ES-I3 (cell line): ENCODE measurements around the gene SPAG16.

Source experiments
- H3K36me3 ChIP-seq: 2 replicates; pipeline ENCODE4 v1.6.1; 2013; ENCODE audit warnings: mild to moderate bottlenecking, low read length, control low read depth, moderate library complexity; ENCODE audit not compliant: insufficient read depth
- H3K4me1 ChIP-seq: 2 replicates; pipeline ENCODE4 v1.6.1; 2013; ENCODE audit warnings: mild to moderate bottlenecking, control low read depth, low read length; ENCODE audit not compliant: insufficient read depth
- H3K9ac ChIP-seq: 2 replicates; pipeline ENCODE4 v1.6.1; 2013; ENCODE audit warnings: low read depth, mild to moderate bottlenecking, low read length, moderate library complexity
- H3K9me3 ChIP-seq: 2 replicates; pipeline ENCODE4 v1.6.1; 2013; ENCODE audit warnings: mild to moderate bottlenecking, low read length, moderate library complexity; ENCODE audit not compliant: control insufficient read depth, insufficient read depth

The SPAG16 gene

GRCh38 chr2:214410128-214410775 is 1126.0 kb downstream of the SPAG16 start:
- H3K4me1 ChIP-seq = no peaks in the 10 kb centered on the region

GRCh38 chr2:214410918-214411554 is 1126.8 kb downstream of the SPAG16 start, which contains the start of gene VWC2L:
TSS of gene VWC2L (plus strand) at chr2:214411054. CDS start at chr2:214414194, 3,140 bp downstream.
- no peaks in the 10 kb centered on the region for H3K4me1 ChIP-seq
- H3K9ac ChIP-seq = no peak within 1 kb of the TSS
- H3K9me3 ChIP-seq = no peaks in the 10 kb centered on the region
- no peaks in the 10 kb centered on the region for H3K36me3 ChIP-seq

More at GRCh38 chr2:214410128-214410775, 1126.0 kb downstream of the SPAG16 start:
- no peaks in the 10 kb centered on the region for H3K9me3 ChIP-seq
- no peaks in the 10 kb centered on the region for H3K36me3 ChIP-seq
- no peak overlapping the region for H3K9ac ChIP-seq

GRCh38 chr2:214412679-214413078 is 1128.4 kb downstream of the SPAG16 start:
- no peaks in the 10 kb centered on the region for H3K9me3 ChIP-seq
- no peak overlapping the region for H3K9ac ChIP-seq
- H3K36me3 ChIP-seq = no peaks in the 10 kb centered on the region
- no peaks in the 10 kb centered on the region for H3K4me1 ChIP-seq

GRCh38 chr2:214436470-214436869 is 1152.2 kb downstream of the SPAG16 start:
- no peaks in the 10 kb centered on the region for H3K4me1 ChIP-seq
- H3K9ac ChIP-seq = no peak overlapping the region
- H3K36me3 ChIP-seq = no peaks in the 10 kb centered on the region
- H3K9me3 ChIP-seq = no peaks in the 10 kb centered on the region

GRCh38 chr2:214450118-214450894 is 1166.0 kb downstream of the SPAG16 start:
- Histone ChIP-seq H3K36me3 (no peaks in the 10 kb centered on the region), H3K9ac (no peak overlapping the region), H3K9me3 (no peaks in the 10 kb centered on the region), H3K4me1 (peaks cover 11% of the 10 kb centered on the region; the same call in 1 of the 2 replicates)

GRCh38 chr2:214451516-214452275 is 1167.4 kb downstream of the SPAG16 start:
- H3K9ac ChIP-seq = no peak overlapping the region
- no peaks in the 10 kb centered on the region for H3K9me3 ChIP-seq
- H3K36me3 ChIP-seq = no peaks in the 10 kb centered on the region
- peaks cover 11% of the 10 kb centered on the region; the same call in 1 of the 2 replicates for H3K4me1 ChIP-seq
